Astrocyte of the spinal cord (primary cell): Measurements from ENCODE around the gene DMAC2.
A peak's percentile ranks its signal among the peaks of the same experiment; 100 is the strongest.

Experiments used
- DNase-seq: peaks from one replicate; pipeline ENCODE4 v3.0.0; 2011; ENCODE audit warnings: low read depth, low spot score
- H3K4me3 ChIP-seq: 2 replicates; pipeline ENCODE4 v1.5.1; 2011; ENCODE audit warnings: low read depth, mild to moderate bottlenecking, low read length, moderate library complexity
- CTCF ChIP-seq: IDR thresholded peaks from 2 replicates; pipeline ENCODE4 v1.5.1; 2012; ENCODE audit warnings: low read depth, mild to moderate bottlenecking, low read length, inconsistent platforms
- in situ Hi-C: cut with HindIII; loops from 2 replicates; pipeline ENCODE4 v1.10.0; 2017; ENCODE audit warnings: low sequenced_read_pairs

The DMAC2 gene

DNA sequence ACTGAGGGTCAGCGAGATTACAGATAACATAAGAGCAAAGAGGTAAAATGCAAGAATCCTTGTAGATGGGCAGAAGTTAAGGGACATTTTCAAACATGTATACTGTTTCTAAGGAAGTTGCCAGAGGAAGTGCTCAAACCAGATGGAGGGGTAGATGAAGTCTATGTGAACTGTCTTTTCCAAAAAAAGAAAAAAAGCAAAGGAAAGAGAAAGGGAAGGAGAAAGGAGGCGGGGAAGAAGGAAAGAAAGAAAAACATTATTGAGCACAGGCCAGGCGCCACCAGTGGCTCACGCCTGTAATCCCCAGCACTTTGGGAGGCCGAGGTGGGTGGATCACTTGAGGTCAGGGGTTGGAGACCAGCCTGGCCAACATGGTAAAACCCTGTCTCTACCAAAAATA, 5.3 kb downstream of the DMAC2 start:
- DNase-seq: no peak
- in situ Hi-C loops: no loop called here
- H3K4me3 ChIP-seq: no peak overlapping the region
- TF ChIP-seq CTCF: no peak

GRCh38 chr19:41433171-41433570, 6.5 kb downstream of the DMAC2 start:
- in situ Hi-C loops: no loop called here
- TF ChIP-seq CTCF: no peak
- H3K4me3 ChIP-seq: no peak overlapping the region

DNA sequence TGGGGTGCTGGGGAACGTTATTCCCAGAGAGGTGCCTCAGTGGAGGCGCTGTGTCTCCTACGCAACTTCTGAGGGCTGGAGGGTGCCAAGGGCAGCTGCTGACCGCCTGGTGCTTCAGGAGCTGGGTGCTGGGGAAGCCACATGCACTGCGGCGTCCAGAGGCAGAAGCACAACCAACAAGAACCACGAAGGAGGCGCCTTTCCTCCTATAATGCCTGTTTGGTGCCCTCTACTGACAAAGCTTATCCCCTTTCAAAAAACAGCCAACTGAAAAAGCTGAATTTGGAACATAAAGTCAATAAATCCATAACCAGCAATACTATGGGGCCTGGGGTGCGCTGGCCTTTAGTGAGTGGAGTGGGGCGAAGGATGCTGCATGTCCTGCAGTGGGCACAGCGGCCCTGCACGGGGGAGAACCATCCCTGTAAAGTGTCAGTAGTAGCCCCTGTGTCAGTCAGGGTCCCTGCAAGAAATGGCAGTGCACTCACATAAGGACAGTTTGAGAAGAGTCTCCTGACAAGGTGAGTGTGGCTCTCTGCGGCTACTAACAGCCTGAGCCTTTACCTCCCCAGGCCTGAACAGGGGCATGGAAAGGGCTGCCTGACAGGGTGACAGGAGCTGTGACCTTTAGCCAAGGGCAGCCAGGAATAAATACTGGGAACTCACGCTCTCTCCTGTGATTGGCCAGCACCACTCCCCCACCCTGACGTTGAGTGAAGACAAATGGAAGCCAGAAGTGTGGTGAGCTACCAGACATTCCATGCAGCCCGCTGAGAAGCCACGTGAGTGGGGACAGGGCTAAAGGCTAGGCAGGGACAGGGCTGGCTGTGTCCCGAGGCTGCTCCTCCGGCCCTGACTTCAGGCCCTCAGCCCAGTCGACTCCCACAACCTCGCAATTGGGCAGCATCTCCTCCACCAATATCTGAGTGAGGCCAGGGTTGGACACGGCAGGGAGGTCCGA, 8.0 kb downstream of the DMAC2 start:
- peak; percentile 49 for TF ChIP-seq CTCF
- DNase-seq: peak; percentile 14
- in situ Hi-C loops: no loop called here
- H3K4me3 ChIP-seq: no peak overlapping the region

More at GRCh38 chr19:41433171-41433570, 6.5 kb downstream of the DMAC2 start:
- no peak for DNase-seq

- no peak overlapping the region for H3K4me3 ChIP-seq
- TF ChIP-seq CTCF: no peak
- no peak for DNase-seq
- in situ Hi-C loops: no loop called here
Observed at GRCh38 chr19:41430922-41431321, 8.8 kb downstream of the DMAC2 start.

DNA sequence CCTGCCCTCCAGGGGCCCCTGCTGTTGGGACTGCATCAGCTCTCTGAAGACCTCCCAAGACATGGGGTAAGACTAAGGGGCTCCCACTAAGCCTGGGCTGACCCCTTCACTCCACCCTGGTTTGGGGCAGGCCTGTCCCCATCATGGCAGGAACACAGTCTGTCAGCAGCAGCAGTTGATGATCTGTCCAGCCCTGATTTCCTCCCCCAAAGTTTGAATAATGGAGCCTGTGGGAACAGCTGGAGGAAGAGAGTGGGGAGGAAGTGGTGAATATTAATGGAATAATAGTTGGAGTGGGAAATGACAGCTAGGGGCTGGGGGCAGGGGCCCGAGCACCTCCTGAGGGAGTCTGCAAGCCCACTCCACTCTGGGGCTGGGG, 11.2 kb downstream of the DMAC2 start:
- no peak overlapping the region for H3K4me3 ChIP-seq
- TF ChIP-seq CTCF: no peak

GRCh38 chr19:41427647-41428480, 11.8 kb downstream of the DMAC2 start:
- peak overlapping the region; percentile 20 for H3K4me3 ChIP-seq
- no peak for TF ChIP-seq CTCF
- in situ Hi-C loops: no loop called here
- DNase-seq: no peak

More for the DNA sequence above, 11.2 kb downstream of the DMAC2 start:
- in situ Hi-C loops: no loop called here
- no peak for DNase-seq
